K562 (cell line): ENCODE data around the gene CHSY3.

Experiments
- ARID3A ChIP-seq: IDR thresholded peaks from 2 replicates; pipeline ENCODE4 v1.6.1; 2012; ENCODE audit warnings: low read depth, low read length, improper control_type of control experiment, borderline replicate concordance
- ARNT ChIP-seq, 2 experiments: fragments of 450-650 bp; IDR thresholded peaks; 2 replicates each; pipeline ENCODE4 v1.6.1; 2016; ENCODE audit warnings: mild to moderate bottlenecking in 1 of 2
- CTBP1 ChIP-seq: fragments of 450-650 bp; IDR thresholded peaks from 2 replicates; pipeline ENCODE4 v1.6.1; 2016; ENCODE audit warnings: borderline replicate concordance
- DIDO1 ChIP-seq: fragments of 450-650 bp; IDR thresholded peaks from 2 replicates; pipeline ENCODE4 v1.6.1; 2016; ENCODE audit warnings: low read depth, missing biosample characterization, missing genetic modification characterization
- ELK1 ChIP-seq: sonication (generic); formaldehyde crosslinking; IDR thresholded peaks from 2 replicates; pipeline ENCODE4 v1.8.1; 2022; ENCODE audit warnings: missing genetic modification reagents
- ETS2 ChIP-seq: IDR thresholded peaks from 2 replicates; pipeline ENCODE4 v1.6.1; 2016; ENCODE audit warnings: borderline replicate concordance, missing genetic modification characterization, mild to moderate bottlenecking, moderate library complexity, missing compliant biosample characterization; ENCODE audit not compliant: poor library complexity, severe bottlenecking
- MTA2 ChIP-seq: fragments of 450-650 bp; IDR thresholded peaks from 2 replicates; pipeline ENCODE4 v1.6.1; 2016; ENCODE audit warnings: low read depth
- PATZ1 ChIP-seq: fragments of 250-450 bp; sonication (Bioruptor Pico); IDR thresholded peaks from 2 replicates; pipeline ENCODE4 v1.5.0; 2020; ENCODE audit warnings: mild to moderate bottlenecking, borderline replicate concordance
- RBBP5 ChIP-seq: fragments of 200-600 bp; sonication (generic); IDR thresholded peaks from 2 replicates; pipeline ENCODE4 v1.6.1; 2012; ENCODE audit warnings: borderline replicate concordance, mild to moderate bottlenecking, low read length, control low read depth, inconsistent platforms; ENCODE audit not compliant: insufficient read depth, poor library complexity, severe bottlenecking
- RERE ChIP-seq: sonication (generic); formaldehyde crosslinking; IDR thresholded peaks from 2 replicates; pipeline ENCODE4 v1.8.0; 2023; ENCODE audit warnings: missing genetic modification reagents, mild to moderate bottlenecking, borderline replicate concordance
- RFX5 ChIP-seq: IDR thresholded peaks from 2 replicates; pipeline ENCODE4 v1.6.1; 2011; ENCODE audit warnings: low read depth, mild to moderate bottlenecking, improper control_type of control experiment, low read length
- ZSCAN29 ChIP-seq: fragments of 450-650 bp; IDR thresholded peaks from 2 replicates; pipeline ENCODE4 v1.6.1; 2017

- no peak for TF ChIP-seq ELK1
- TF ChIP-seq ETS2: no peak
- no peak for TF ChIP-seq RERE
- TF ChIP-seq ARID3A: no peak
- no peak for TF ChIP-seq ARNT (IDR thresholded peaks at IDR 0.05)
- TF ChIP-seq PATZ1: no peak
- no peak for TF ChIP-seq RFX5
- no peak for TF ChIP-seq MTA2
- TF ChIP-seq CTBP1: no peak
- TF ChIP-seq ZSCAN29: no peak
- no peak for TF ChIP-seq DIDO1 (tag)
- TF ChIP-seq RBBP5: no peak
Observed at GRCh38 chr5:130050585-130050984, 146.3 kb downstream of the CHSY3 start.
